GM18873 (cell line): ENCODE results near the gene SOD3.

ENCODE experiments used
- ATAC-seq: cut with Tn5 transposase; IDR thresholded peaks from one replicate; pipeline ENCODE4 v1.9.1; 2021; ENCODE audit warnings: mild to moderate bottlenecking, moderate library complexity, moderate number of reproducible peaks; ENCODE audit not compliant: unreplicated experiment, low FRiP score

The SOD3 gene

DNA sequence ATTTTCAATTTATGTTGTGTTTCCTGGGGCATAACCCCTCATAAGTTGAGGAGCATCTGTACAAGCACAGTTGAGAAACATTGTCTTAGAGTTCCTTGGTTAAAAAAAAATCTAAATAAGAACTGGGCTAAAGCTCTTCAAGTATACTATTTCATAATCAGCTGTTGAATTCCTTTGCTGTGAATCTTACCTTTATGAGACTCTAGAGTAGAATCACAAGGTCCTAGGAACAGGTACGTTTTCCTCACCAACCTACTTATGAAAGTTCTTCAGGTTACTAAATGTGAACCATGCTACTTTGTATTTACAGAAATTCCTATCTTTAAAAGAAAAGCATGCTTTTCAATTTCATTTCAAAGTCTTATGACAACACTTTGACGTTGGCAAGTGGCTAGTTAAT lies 20.9 kb upstream of the SOD3 start:
- no peak for ATAC-seq

DNA sequence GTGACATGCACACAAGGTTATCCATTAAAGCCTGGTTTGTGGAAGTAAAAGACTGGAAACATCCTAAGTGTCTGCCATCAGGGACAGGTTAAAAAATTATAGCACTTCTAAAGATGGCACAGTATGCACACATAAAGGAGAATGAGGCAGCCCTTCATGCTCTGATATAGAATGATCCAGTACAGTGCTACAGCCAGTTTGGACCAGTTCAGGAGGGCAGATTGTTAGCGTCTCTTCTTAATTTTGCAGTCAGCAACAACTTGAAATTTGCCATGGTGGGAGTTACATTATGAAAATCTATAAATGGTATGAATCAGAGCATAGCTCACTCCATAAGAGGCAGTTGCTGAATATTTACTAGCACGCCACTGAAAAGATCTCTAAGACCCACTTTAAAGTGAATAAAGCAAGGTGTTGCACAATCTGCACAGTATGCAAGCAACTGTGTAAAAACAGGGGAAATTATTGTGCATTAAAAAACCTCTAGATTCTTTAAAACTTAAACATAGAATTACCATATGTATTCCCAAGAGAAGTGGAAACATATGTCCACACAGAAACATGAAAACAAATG lies 20.3 kb upstream of the SOD3 start:
- no peak for ATAC-seq

DNA sequence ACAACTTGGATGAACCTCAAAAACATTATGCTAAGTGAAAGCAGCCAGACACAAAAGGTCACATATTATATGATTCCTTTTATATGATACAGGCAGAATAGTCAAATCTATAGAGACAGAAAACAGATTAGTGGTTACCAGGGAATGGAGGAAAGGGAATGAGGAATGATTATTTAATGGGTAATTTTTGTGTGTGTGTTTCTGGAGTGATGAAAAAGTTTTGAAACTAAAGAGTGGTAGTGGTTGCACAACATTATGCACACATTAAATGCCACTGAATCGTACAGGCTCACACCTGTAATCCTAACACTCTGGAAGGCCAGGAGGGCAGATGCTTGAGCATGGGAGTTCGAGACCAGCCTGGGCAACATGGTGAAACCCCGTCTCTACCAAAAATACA lies 19.6 kb upstream of the SOD3 start:
- ATAC-seq = no peak

DNA sequence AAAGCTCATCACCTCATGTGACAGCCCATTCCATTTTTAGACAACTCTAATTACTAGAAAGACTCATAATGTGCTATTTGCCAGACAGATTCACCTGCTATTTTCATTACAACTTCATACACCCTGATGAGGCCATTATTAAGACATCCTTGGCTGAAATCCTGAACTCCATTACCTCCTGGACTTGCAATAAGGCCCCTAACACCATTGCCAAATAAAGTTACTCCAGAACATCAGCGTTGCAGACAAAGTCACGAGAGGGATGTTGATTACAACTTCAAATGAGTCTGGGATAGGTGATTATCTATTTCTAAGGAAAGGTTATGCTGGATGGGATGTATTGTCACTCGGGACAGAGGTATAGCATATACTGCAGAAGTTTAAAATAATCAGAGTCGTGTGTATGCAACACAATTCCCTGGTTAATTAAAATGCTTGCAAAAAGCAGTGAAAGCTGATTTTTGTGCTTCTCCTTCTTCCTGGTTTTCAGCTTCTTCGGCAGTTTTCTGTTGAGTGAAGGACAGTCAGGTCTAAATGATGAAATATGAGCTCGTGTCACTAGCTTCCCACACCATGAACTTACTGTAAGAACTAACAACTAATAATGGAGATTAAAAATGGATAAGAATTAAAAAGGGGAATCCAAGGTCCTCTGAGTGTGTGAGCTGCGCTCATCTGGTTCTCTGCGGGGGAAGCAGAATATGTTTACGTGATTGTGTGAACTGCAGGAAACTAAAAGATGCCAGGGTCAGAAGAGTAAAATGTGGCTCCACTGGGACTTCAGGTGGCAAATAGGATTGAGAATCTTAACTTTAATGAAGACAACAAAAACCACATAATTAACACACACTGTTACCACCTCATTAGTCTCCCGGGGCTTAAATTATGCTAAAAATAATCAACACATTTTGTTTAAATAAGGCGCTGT lies 17.6 kb upstream of the SOD3 start:
- no peak for ATAC-seq

DNA sequence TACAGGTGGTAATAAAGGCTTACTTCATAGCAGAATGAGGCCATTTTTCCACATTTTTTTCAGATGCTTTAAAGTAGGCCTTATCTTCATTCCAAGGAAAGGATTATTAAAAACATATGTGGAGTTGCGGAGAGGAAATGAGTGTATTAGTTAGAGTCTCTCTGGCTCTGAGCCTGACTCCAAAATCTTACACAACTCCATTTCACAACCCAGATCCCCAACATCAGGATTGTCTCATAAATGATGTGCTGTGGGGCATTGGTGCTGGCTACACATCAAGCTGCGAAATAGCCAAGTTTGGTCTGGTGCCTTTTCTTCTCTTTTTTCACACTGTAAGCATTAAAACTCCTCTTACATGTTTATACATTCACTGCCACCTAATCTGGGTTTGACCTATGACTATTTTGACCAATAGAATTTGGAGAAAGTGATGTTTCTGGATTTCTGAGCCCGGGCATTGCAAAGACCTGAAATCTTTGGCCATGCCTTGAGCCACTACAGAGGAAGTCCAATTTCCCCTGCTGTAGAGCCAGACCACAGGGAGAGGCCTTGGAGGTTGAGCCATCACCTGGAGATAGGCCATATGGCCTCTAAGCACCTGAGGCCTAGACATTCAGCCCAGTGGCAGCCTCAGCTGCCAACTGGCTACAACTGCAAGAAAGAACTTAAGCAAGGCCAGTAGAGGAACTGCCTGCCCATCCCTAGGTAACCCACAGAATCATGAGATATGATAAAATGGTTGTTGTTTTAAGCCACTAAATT lies 16.7 kb upstream of the SOD3 start:
- ATAC-seq = no peak

DNA sequence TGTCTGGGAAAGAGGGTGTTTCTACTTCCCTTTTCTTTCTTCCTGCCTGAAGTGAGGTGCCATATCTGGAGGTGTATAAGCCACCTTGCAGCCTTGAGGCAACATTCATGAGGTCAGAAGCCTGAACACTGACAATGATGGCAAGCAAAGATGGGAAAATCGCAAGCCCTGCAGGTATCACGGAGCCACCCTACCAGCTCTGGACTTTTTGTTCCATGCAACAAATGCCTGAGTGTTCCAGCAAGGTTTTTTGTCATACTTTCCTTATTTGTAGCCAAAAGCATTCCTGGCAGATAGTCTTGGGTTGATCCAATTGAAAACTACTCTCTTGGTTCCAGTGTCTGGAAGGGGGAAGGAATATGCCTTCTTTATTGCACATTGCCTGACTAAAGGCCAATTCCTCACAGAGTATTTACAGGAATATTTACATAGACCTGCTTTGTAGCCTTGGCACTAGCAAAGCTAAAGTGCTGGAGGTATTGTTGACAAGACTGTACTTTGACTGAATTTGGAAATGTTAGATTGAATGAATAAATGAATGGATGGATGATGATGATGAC lies 14.4 kb upstream of the SOD3 start:
- no peak for ATAC-seq

DNA sequence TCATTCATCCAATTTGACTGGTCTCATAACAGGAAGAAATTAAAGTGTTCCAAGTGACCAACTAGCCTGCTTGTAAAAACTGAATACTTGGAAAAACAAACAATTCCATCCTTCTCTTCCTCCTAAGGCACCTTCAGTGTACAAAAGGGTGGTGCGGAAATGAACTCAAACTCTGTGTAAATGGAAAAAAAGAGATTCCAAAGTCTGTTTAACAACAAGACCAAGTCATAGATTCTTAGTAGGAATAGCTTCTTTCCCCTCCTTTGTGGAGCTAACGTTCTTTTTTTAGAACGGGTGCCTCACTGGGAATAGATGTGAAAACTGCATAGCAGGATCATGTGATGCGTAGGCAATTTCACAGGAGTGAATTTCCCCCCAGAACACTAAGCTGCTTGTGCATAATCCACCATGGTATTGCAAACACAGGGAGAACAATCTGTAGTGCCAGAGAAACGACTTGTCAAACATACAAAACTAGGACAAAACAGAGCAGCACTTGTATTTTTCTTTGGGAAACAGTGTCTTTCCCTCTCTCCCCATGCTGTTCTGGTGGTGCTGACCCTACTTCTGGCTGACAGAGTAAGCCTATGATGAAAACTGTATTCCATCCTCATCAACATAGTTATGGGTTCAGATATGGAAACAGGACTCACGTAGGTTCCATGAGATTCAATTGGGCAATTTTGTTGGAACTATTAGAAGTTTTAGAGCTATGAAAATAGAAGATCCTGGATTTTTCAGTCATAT lies 13.2 kb upstream of the SOD3 start:
- no peak for ATAC-seq

DNA sequence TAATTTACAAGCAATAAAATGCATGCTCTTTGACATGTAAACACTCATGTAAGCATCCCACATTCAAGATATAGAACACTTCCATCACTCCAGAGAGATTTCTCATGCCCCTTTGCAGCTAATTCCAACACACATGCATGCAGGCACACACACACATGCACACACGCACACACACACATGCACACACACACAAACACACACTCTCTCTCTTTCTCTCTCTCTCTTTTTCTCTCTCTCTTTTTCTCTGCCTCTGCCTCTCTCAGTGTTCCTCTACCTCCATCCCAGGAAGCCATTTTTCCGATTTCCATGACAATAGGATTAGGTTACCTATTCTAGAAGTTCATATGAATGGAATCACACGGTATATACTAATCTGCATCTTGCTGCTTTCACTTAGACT lies 11.9 kb upstream of the SOD3 start:
- ATAC-seq = no peak

DNA sequence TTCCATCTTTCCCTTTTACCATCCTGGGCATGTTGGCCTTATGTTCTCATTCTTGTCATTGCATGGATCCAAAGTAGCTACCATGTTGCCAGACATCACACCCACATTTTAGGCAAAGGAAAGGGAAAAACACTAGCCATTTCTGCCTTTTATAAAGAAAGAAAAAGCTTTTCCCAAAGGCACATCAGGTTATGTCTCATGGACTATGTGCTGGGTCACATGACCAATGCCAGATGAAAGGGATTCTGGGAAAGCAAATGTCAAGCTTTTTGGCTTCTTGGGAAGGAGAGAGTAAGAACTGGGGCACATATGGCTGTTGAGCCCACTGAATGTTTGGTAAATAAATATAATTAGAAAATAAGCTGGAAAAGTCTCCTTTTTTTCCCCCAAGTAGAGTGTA lies 4.3 kb upstream of the SOD3 start:
- no peak for ATAC-seq

DNA sequence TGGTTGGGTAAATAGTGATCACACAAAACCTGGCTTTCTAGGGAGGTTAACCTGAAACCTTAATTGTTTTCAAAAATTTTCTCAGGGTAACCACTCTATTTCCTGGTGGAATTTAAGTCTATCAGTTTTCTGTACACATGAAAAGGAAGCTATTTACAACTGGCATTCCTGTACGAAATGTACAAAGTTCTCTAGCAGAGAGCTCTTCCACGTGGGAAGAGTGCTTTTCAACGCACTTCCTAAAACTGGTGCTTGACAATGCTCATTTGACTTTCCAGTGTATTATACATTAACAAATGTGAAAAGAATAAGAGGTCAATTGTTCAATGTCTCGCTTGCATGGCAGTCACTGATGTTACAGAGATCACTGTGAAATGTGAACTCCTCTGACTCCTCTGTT lies 2.8 kb upstream of the SOD3 start:
- ATAC-seq = no peak

DNA sequence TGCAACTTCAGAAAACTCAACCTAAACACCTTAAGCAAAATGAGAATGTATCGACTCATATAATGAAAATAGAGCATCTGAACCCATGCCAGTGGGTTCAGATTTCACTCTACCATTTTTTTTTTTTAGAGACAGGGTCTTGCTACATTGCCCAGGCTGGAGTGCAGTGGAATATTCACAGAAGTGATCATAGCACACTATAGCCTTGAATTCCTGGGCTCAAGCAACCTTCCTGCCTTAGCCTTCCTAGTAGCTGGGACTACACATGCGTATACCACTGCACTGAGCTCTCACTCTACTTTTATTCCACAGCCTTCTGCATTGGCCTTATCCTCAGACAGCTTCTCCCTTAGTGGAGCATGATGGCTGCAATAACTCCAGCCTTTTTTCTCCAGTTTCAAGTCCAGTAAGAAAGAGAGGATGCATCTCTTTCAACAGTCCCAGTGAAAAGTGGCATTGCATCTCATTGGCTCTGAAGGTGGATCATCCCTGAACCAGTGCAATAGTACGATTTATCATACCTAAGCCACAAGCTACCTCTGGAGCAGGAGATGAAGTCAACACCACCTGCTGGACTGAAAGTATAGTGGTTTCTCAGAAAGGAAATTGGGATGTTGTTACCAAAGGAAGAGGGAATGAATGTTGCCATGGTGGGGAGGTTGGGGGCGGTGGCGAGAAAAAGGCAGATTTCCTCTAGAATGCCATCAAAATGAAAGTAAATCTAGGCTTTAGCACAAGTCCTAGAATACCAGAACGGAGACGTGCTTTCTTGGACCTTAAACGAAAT lies 2.0 kb upstream of the SOD3 start:
- no peak for ATAC-seq

DNA sequence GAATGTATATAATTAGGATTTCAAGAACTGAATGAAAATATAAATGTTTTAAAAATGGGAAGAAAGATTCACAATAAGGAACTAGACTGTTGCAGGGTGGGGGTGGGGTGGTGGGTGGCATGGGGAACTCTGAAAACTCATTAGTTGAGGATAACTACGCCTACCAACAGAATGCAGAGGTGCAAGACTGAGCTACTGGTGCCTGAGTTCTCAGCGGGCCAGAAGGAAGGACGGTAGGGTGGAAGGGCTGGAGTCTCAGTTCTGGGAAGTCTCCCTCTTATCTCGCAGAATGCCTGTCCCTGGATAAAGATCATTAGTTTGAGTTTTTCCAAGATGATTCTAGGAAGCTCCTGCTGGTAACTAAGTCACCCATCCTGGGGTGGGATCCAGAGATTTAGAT lies 1.3 kb upstream of the SOD3 start:
- ATAC-seq = no peak

DNA sequence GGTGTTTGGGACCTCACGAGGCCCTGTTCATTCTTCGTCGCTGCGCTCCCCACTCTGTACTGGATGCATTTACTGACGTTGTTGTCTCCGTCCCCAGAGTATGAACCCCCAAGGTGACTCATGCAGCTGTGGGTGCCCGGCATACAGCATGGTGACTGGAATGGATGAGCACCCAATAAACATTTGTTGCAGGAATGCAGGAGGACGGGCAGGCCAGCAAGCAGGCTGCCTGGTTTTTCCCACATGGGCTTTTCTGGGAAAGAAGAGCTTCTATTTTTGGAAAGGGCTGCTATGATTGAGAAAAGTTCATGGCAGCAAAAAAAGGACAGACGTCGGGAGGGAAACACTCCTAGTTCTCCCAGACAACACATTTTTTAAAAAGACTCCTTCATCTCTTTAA lies 893 bp upstream of the SOD3 start:
- no peak for ATAC-seq

DNA sequence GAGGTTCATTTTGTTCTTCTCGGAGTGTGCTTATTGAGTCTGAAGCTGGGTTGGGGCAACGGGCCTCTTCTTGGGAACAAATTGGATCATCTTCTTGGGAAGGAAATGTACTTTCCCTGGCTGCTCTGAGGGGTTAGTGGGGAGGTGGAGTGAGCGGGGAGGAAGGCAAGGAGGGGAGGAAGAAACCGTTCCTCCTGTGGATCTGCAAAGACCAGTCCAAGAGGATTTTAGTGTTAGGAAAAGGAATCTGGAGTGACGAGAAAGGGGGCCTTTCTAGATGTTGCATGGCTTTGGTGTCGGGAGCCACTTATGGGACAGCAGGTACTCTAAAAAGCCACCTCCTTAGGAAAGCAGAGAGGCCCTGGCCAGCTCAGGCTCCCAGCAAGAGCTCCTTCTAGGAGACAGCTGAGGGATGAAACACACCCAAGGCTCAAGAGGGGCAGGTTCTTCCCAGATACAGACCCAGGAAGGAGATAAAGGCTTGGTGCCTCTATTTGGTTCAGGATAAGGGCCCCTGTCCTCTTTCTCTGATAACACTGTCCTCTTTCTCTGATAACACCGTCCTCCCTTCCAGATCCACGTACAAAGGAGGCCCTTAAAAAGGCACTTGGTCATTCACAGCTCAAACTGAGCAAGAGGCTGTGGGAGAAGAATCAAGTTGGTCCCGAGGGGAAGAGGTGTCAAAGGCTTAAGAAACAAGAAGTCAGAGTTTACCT lies 451 bp downstream of the SOD3 start:
- no peak for ATAC-seq

DNA sequence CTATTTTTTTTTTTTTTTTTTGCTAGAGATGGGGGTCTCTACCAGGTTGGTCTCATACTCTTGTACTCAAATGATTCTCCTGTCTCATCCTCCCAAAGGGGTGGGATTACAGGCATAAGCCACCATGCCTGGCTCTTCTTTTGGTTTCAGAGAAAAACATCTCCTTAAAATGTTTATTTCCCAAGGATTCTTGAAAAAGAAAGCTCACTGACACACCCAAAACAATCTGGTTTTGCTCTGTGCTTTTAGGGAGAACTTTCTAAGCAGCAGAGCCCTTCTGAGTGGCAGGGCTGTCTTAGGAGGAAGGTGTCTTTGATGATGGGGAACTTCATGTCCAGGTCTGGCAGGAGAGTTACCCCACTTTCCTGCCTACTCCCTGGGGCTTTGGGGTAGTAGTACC lies 1.2 kb downstream of the SOD3 start:
- ATAC-seq = no peak

DNA sequence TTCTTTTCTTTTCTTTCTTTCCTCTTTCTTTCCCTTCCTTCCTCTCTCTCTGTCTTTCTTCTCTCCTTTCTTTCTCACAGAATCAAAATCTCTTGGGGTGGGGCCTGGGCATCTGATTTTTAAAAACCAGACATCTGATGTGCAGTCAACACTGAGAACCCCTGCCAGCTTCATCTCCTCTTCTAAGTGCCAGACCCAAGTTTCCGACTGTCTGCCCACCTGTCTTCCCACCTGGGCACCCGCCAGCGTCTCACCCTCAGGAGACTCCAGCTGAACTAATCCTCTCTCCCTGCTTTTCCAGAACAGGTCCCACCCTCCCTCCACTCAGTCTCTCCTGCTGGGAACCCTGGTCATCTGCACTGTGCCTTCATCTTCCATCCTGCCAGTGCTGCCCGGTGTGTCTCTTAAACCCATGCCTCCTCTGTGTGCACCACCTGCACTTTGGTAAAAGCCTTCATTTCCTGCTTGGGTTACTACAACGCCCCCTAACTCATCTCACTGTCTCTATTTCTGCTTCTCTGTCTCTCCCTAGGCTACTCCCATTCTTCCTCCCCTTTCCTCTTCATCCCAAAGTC lies 2.8 kb downstream of the SOD3 start:
- ATAC-seq = no peak

DNA sequence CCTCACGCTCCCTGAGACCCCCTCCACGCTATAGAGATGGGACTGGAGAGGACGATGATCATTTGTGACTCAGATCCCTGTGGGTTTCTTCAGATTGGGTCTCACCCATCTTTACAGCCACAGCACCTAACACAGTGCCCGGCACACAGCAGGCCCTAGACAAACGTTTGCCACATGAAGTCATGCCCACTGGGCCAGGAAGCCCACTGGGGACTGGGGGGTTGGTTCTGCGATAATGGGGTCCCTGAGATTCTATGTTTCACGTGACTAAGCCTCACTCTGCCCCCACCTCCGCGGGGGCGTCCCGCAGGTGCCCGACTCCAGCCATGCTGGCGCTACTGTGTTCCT lies 3.8 kb downstream of the SOD3 start:
- no peak for ATAC-seq

DNA sequence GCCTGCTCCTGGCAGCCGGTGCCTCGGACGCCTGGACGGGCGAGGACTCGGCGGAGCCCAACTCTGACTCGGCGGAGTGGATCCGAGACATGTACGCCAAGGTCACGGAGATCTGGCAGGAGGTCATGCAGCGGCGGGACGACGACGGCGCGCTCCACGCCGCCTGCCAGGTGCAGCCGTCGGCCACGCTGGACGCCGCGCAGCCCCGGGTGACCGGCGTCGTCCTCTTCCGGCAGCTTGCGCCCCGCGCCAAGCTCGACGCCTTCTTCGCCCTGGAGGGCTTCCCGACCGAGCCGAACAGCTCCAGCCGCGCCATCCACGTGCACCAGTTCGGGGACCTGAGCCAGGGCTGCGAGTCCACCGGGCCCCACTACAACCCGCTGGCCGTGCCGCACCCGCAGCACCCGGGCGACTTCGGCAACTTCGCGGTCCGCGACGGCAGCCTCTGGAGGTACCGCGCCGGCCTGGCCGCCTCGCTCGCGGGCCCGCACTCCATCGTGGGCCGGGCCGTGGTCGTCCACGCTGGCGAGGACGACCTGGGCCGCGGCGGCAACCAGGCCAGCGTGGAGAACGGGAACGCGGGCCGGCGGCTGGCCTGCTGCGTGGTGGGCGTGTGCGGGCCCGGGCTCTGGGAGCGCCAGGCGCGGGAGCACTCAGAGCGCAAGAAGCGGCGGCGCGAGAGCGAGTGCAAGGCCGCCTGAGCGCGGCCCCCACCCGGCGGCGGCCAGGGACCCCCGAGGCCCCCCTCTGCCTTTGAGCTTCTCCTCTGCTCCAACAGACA lies 4.4 kb downstream of the SOD3 start:
- ATAC-seq = no peak
